Measurements from ENCODE around the gene MYO9B. TPM values are rescaled to one million over a fixed set of nuclear protein-coding genes. Genes with fewer than 3 reads are reported as not detected.
A peak's percentile ranks its signal among the peaks of the same experiment; 100 is the strongest.

MYO9B gene
- total and polyA plus RNA-seq, 2 of the 13 experiments (the other 11 are each of a cell fraction or from before 2014, with no cell fraction given): 18.0 to 18.3 TPM

DNA sequence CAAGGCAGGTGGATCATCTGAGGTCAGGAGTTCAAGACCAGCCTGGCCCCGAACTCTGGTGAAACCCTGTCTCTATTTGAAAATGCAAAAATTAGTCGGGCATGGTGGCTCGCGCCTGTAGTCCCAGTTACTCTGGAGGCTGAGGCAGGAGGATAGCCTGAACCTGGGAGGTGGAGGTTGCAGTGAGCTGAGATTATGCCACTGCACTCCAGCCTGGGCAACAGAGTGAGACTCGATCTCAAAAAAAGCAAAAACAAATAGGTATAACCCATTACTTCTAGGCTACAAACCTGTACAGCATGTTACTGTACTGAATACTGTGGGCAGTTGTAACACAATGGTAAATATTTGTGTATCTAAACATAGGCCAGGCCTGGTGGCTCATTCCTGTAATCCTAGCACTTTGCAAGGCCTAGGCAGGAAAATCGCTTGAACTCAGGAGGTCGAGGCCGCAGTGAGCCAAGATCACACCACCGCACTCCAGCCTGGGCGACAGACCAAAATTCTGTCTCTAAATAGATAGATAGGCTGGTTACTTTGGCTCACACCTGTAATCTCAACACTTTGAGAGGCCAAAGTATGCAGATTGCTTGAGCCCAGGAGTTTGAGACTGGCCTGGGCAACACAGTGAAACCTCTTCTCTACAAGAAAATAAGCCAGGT is 63.5 kb downstream of the MYO9B start:
- ATAC-seq (peak; percentile 69), DNase-seq (ENCODE audit: low spot score) (peak; percentile 52), FAIRE-seq (peak; percentile 66)
- Histone ChIP-seq H3K36me3 (replicated peaks in 1 of 2; ENCODE audit: control insufficient read depth in 1 of 2, insufficient read depth in 2 of 2, low read length in 2 of 2) (no peaks in the 10 kb centered on the region; a peak in 2 of 5 replicates), H3K4me2 (ENCODE audit: low read depth, low read length) (no peak overlapping the region), H3K79me2 (ENCODE audit: insufficient read depth, low read length) (no peaks in the 10 kb centered on the region), H2AFZ (ENCODE audit: low read length) (no peak overlapping the region), H4K20me1 (ENCODE audit: insufficient read depth, low read length) (no peaks in the 10 kb centered on the region), H3K9ac (ENCODE audit: insufficient read depth, low read depth, low read length) (no peak overlapping the region), H3K4me3 (replicated peaks in 1 of 3; ENCODE audit: insufficient read depth in 1 of 3, low read depth in 2 of 3, low read length in 3 of 3) (no peak overlapping the region), H3K27me3 (ENCODE audit: control insufficient read depth in 1 of 2, insufficient read depth in 2 of 2, low read length in 2 of 2) (no peaks in the 10 kb centered on the region), H3K4me1 (ENCODE audit: insufficient read depth, low read length) (peaks cover 57% of the 10 kb centered on the region), H3K27ac (ENCODE audit: extremely low read length, insufficient read depth, low read length) (peak overlapping the region; percentile 66), H3K9me3 (ENCODE audit: low read length) (no peaks in the 10 kb centered on the region)
- intact Hi-C loops (cut with micrococcal nuclease; ENCODE audit: unreplicated experiment) (loop anchor here (5.0 kb wide), 1 partner anchor 62 kb away; the partner anchor contains the start of genes HAUS8 and MYO9B), in situ Hi-C loops (cut with HindIII; ENCODE audit: extremely low pct_ligation_motif_present, low pct_unique_long_range_greater_than_20kb) (no loop called here)
- ChIA-PET CTCF (ENCODE audit: low intra/inter-chr PET ratio, low total read pairs) (no interaction called here), POLR2A (no interaction called here)
- BruUV-seq (replicated peaks): no TSS peak
- 65% methylated on average over 6 of the region's 10 CpGs for WGBS (ENCODE audit: low lambda C conversion rate)
- TF ChIP-seq, protein P1, sequence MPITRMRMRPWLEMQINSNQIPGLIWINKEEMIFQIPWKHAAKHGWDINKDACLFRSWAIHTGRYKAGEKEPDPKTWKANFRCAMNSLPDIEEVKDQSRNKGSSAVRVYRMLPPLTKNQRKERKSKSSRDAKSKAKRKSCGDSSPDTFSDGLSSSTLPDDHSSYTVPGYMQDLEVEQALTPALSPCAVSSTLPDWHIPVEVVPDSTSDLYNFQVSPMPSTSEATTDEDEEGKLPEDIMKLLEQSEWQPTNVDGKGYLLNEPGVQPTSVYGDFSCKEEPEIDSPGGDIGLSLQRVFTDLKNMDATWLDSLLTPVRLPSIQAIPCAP (CRISPR knock-in tag; IDR thresholded peaks at IDR 0.05; ENCODE audit: low read depth): no peak
- TF ChIP-seq, protein P2, sequence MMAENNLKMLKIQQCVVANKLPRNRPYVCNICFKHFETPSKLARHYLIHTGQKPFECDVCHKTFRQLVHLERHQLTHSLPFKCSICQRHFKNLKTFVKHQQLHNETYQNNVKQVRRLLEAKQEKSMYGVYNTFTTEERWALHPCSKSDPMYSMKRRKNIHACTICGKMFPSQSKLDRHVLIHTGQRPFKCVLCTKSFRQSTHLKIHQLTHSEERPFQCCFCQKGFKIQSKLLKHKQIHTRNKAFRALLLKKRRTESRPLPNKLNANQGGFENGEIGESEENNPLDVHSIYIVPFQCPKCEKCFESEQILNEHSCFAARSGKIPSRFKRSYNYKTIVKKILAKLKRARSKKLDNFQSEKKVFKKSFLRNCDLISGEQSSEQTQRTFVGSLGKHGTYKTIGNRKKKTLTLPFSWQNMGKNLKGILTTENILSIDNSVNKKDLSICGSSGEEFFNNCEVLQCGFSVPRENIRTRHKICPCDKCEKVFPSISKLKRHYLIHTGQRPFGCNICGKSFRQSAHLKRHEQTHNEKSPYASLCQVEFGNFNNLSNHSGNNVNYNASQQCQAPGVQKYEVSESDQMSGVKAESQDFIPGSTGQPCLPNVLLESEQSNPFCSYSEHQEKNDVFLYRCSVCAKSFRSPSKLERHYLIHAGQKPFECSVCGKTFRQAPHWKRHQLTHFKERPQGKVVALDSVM (CRISPR knock-in tag; IDR thresholded peaks at IDR 0.05): peak; percentile 96
- TF ChIP-seq ZNF460 (CRISPR knock-in tag; IDR thresholded peaks at IDR 0.05; ENCODE audit: borderline replicate concordance) (peak; percentile 32; the same call in 1 of the 2 replicates), ZNF556 (CRISPR knock-in tag; IDR thresholded peaks at IDR 0.05; ENCODE audit: borderline replicate concordance) (0 out of 2 replicates have a peak, but pooled peaks have one; percentile 37), ATRX (CRISPR knock-in tag; IDR thresholded peaks at IDR 0.05; ENCODE audit: borderline replicate concordance) (no peak), SIX1 (CRISPR knock-in tag; IDR thresholded peaks at IDR 0.05; ENCODE audit: borderline replicate concordance) (no peak), ZNF616 (CRISPR knock-in tag; IDR thresholded peaks at IDR 0.05; ENCODE audit: low read depth) (no peak), NFIC (IDR thresholded peaks at IDR 0.05; ENCODE audit: low read length) (no peak), ZNF451 (CRISPR knock-in tag; IDR thresholded peaks at IDR 0.05) (no peak), ZNF703 (CRISPR knock-in tag; IDR thresholded peaks at IDR 0.05; ENCODE audit: borderline replicate concordance) (no peak), ZFP37 (CRISPR knock-in tag; IDR thresholded peaks at IDR 0.05; ENCODE audit: borderline replicate concordance) (no peak)
- TF ChIP-seq, protein P3, sequence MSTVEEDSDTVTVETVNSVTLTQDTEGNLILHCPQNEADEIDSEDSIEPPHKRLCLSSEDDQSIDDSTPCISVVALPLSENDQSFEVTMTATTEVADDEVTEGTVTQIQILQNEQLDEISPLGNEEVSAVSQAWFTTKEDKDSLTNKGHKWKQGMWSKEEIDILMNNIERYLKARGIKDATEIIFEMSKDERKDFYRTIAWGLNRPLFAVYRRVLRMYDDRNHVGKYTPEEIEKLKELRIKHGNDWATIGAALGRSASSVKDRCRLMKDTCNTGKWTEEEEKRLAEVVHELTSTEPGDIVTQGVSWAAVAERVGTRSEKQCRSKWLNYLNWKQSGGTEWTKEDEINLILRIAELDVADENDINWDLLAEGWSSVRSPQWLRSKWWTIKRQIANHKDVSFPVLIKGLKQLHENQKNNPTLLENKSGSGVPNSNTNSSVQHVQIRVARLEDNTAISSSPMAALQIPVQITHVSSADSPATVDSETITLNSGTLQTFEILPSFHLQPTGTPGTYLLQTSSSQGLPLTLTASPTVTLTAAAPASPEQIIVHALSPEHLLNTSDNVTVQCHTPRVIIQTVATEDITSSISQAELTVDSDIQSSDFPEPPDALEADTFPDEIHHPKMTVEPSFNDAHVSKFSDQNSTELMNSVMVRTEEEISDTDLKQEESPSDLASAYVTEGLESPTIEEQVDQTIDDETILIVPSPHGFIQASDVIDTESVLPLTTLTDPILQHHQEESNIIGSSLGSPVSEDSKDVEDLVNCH (CRISPR knock-in tag; IDR thresholded peaks at IDR 0.05): no peak
- TF ChIP-seq, protein P4, sequence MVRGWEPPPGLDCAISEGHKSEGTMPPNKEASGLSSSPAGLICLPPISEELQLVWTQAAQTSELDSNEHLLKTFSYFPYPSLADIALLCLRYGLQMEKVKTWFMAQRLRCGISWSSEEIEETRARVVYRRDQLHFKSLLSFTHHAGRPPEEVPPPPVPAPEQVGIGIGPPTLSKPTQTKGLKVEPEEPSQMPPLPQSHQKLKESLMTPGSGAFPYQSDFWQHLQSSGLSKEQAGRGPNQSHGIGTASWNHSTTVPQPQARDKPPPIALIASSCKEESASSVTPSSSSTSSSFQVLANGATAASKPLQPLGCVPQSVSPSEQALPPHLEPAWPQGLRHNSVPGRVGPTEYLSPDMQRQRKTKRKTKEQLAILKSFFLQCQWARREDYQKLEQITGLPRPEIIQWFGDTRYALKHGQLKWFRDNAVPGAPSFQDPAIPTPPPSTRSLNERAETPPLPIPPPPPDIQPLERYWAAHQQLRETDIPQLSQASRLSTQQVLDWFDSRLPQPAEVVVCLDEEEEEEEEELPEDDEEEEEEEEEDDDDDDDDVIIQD (CRISPR knock-in tag; IDR thresholded peaks at IDR 0.05; ENCODE audit: low read depth): 0 out of 2 replicates have a peak, but pooled peaks have one; percentile 12
